Measurements from ENCODE around the gene NISCH.

NISCH gene

DNA sequence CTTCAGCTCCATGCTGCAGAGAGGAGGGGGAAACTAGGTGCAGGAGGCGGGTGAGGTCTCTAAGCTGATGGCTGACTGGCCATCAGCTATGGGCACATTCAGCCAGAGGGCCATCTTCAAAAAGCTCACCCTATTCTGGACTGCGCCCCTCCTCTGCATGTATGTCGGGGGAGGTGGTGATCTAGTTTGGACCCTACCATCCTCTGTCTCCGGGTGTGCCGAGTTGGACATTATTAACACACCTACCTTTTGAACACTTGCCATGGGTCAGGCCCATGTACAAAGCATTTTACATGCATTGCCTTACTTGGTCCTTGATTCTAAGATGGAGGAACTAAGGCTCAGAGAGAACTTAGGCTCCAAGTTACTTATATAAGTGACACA lies 1.4 kb downstream of the NISCH start:
- no peaks in the 10 kb centered on the region for H3K27me3 ChIP-seq (replicated peaks; ENCODE audit: insufficient read depth, low read length)
- H3K79me2 ChIP-seq (ENCODE audit: low read length), result peaks cover 21% of the 10 kb centered on the region
- H3K9me3 ChIP-seq (replicated peaks; ENCODE audit: insufficient read depth, low read length), result no peaks in the 10 kb centered on the region
- 0 out of 2 replicates have a peak, but pooled peaks cover 3% of the 10 kb centered on the region for H3K36me3 ChIP-seq (replicated peaks; ENCODE audit: insufficient read depth, low read length)
- no peaks in the 10 kb centered on the region for H4K20me1 ChIP-seq (ENCODE audit: insufficient read depth, low read length)
- no peaks in the 10 kb centered on the region for H3K9me2 ChIP-seq (replicated peaks; ENCODE audit: insufficient read depth, low read length)
- no peak overlapping the region for H3K9ac ChIP-seq (ENCODE audit: low read length)
- H3K4me2 ChIP-seq (ENCODE audit: low read depth, low read length), result peak overlapping the region; percentile 93; the same call in 1 of the 2 replicates
- peaks cover 13% of the 10 kb centered on the region for H3K4me1 ChIP-seq (ENCODE audit: low read length)
- TF ChIP-seq EZH2 (optimal IDR thresholded peaks at IDR 0.05; ENCODE audit: low read depth, low read length), result no peak
- TF ChIP-seq EZH2phosphoT487 (IDR thresholded peaks at IDR 0.05; ENCODE audit: low read length), result no peak
- TF ChIP-seq CTCF (IDR thresholded peaks at IDR 0.05; ENCODE audit: low read length), result no peak
- H3K4me3 ChIP-seq (ENCODE audit: low read length), result no peak overlapping the region
- DNase-seq, result no peak
- no peak overlapping the region for H2AFZ ChIP-seq (ENCODE audit: low read length)
- no peak overlapping the region for H3K27ac ChIP-seq (ENCODE audit: low read length)
- peaks cover 5% of the 10 kb centered on the region for H3F3A ChIP-seq (ENCODE audit: insufficient read depth, low read length)

GRCh38 chr3:52458031-52458760 lies 2.8 kb downstream of the NISCH start:
- peaks cover 5% of the 10 kb centered on the region for H3F3A ChIP-seq (ENCODE audit: insufficient read depth, low read length)
- H3K36me3 ChIP-seq (replicated peaks; ENCODE audit: insufficient read depth, low read length), result 0 out of 2 replicates have a peak, but pooled peaks cover 3% of the 10 kb centered on the region
- TF ChIP-seq EZH2phosphoT487 (IDR thresholded peaks at IDR 0.05; ENCODE audit: low read length) (no peak), CTCF (IDR thresholded peaks at IDR 0.05; ENCODE audit: low read length) (no peak), EZH2 (optimal IDR thresholded peaks at IDR 0.05; ENCODE audit: low read depth, low read length) (no peak)
- H3K4me1 ChIP-seq (ENCODE audit: low read length), result peaks cover 13% of the 10 kb centered on the region
- H2AFZ ChIP-seq (ENCODE audit: low read length), result no peak overlapping the region
- no peak overlapping the region for H3K4me2 ChIP-seq (ENCODE audit: low read depth, low read length)
- no peak overlapping the region for H3K27ac ChIP-seq (ENCODE audit: low read length)
- no peaks in the 10 kb centered on the region for H3K9me3 ChIP-seq (replicated peaks; ENCODE audit: insufficient read depth, low read length)
- no peak overlapping the region for H3K9ac ChIP-seq (ENCODE audit: low read length)
- H3K9me2 ChIP-seq (replicated peaks; ENCODE audit: insufficient read depth, low read length), result no peaks in the 10 kb centered on the region
- no peak overlapping the region for H3K4me3 ChIP-seq (ENCODE audit: low read length)
- no peaks in the 10 kb centered on the region for H4K20me1 ChIP-seq (ENCODE audit: insufficient read depth, low read length)
- H3K79me2 ChIP-seq (ENCODE audit: low read length), result peaks cover 24% of the 10 kb centered on the region
- DNase-seq, result no peak
- no peaks in the 10 kb centered on the region for H3K27me3 ChIP-seq (replicated peaks; ENCODE audit: insufficient read depth, low read length)

GRCh38 chr3:52458770-52459545 lies 3.6 kb downstream of the NISCH start:
- Histone ChIP-seq H3K9me2 (replicated peaks; ENCODE audit: insufficient read depth, low read length) (no peaks in the 10 kb centered on the region), H3K4me3 (ENCODE audit: low read length) (no peak overlapping the region), H2AFZ (ENCODE audit: low read length) (no peak overlapping the region), H3K79me2 (ENCODE audit: low read length) (peaks cover 24% of the 10 kb centered on the region), H3K9me3 (replicated peaks; ENCODE audit: insufficient read depth, low read length) (no peaks in the 10 kb centered on the region), H3K9ac (ENCODE audit: low read length) (no peak overlapping the region), H3K4me1 (ENCODE audit: low read length) (peaks cover 13% of the 10 kb centered on the region), H4K20me1 (ENCODE audit: insufficient read depth, low read length) (no peaks in the 10 kb centered on the region), H3K36me3 (replicated peaks; ENCODE audit: insufficient read depth, low read length) (0 out of 2 replicates have a peak, but pooled peaks cover 3% of the 10 kb centered on the region), H3K4me2 (ENCODE audit: low read depth, low read length) (no peak overlapping the region), H3K27ac (ENCODE audit: low read length) (no peak overlapping the region), H3F3A (ENCODE audit: insufficient read depth, low read length) (peaks cover 5% of the 10 kb centered on the region), H3K27me3 (replicated peaks; ENCODE audit: insufficient read depth, low read length) (no peaks in the 10 kb centered on the region)
- TF ChIP-seq EZH2 (optimal IDR thresholded peaks at IDR 0.05; ENCODE audit: low read depth, low read length) (no peak), CTCF (IDR thresholded peaks at IDR 0.05; ENCODE audit: low read length) (no peak), EZH2phosphoT487 (IDR thresholded peaks at IDR 0.05; ENCODE audit: low read length) (no peak)
- no peak for DNase-seq

All from MM.1S (cell line).